Osteoblast (primary cell): ENCODE results near the gene PHAF1. TPM values are rescaled to one million over a fixed set of nuclear protein-coding genes. Genes with fewer than 3 reads are reported as not detected.
A peak's percentile ranks its signal among the peaks of the same experiment; 100 is the strongest.

Source experiments
- DNase-seq: peaks from one replicate; pipeline ENCODE4 v3.0.0; 2011; ENCODE audit warnings: low spot score, mixed read lengths; ENCODE audit not compliant: insufficient read length; ENCODE audit errors: missing footprints
- H2AFZ ChIP-seq: 2 replicates; pipeline ENCODE4 v1.6.0; 2011; ENCODE audit warnings: mild to moderate bottlenecking, low read length
- H3K27ac ChIP-seq: 2 replicates; pipeline ENCODE4 v1.5.1; 2011; ENCODE audit warnings: mild to moderate bottlenecking, low read depth, low read length, moderate library complexity
- H3K27me3 ChIP-seq: 2 replicates; pipeline ENCODE4 v1.6.0; 2012; ENCODE audit warnings: mild to moderate bottlenecking, control low read depth, inconsistent platforms, low read length, moderate library complexity; ENCODE audit not compliant: insufficient read depth
- H3K36me3 ChIP-seq: 2 replicates; pipeline ENCODE4 v1.5.1; 2011; ENCODE audit warnings: mild to moderate bottlenecking, low read length, control low read depth, moderate library complexity; ENCODE audit not compliant: insufficient read depth
- H3K4me1 ChIP-seq: 2 replicates; pipeline ENCODE4 v1.5.1; 2011; ENCODE audit warnings: mild to moderate bottlenecking, low read length, control low read depth, moderate library complexity; ENCODE audit not compliant: insufficient read depth
- H3K4me2 ChIP-seq: 2 replicates; pipeline ENCODE4 v1.6.0; 2011; ENCODE audit warnings: mild to moderate bottlenecking, low read length; ENCODE audit not compliant: insufficient read depth
- H3K4me3 ChIP-seq: fragments of 200-600 bp; sonication (generic); 3 replicates; pipeline ENCODE4 v1.5.1; 2012; ENCODE audit warnings: mild to moderate bottlenecking, low read length, inconsistent platforms; ENCODE audit not compliant: insufficient read depth
- H3K79me2 ChIP-seq: 2 replicates; pipeline ENCODE4 v1.6.0; 2012; ENCODE audit warnings: mild to moderate bottlenecking, low read length, control low read depth, inconsistent platforms; ENCODE audit not compliant: insufficient read depth
- H3K9me3 ChIP-seq: 2 replicates; pipeline ENCODE4 v1.5.1; 2011; ENCODE audit warnings: low read depth, low read length, control low read depth
- H4K20me1 ChIP-seq: 2 replicates; pipeline ENCODE4 v1.6.0; 2012; ENCODE audit warnings: mild to moderate bottlenecking, low read length, control low read depth; ENCODE audit not compliant: insufficient read depth
- CTCF ChIP-seq: IDR thresholded peaks from 2 replicates; pipeline ENCODE4 v1.5.1; 2011; ENCODE audit warnings: mild to moderate bottlenecking, low read depth, low read length, moderate library complexity; ENCODE audit errors: extremely low read depth
- total RNA-seq: library from RNA; depleted of rRNA; stranded (reverse); fragments of >200 nt; gene quantifications from 2 replicates; pipeline ENCODE4 v1.2.3, GENCODE V29; 2012

Gene PHAF1
- total RNA-seq, 1 donor: 13.8 TPM

GRCh38 chr16:67195676-67196075 is 85.9 kb downstream of the PHAF1 start:
- no peak overlapping the region for H3K4me3 ChIP-seq
- DNase-seq: peak; percentile 67
- H3K27ac ChIP-seq: no peak overlapping the region
- H3K36me3 ChIP-seq: peaks cover 49% of the 10 kb centered on the region
- H3K79me2 ChIP-seq: peaks cover 42% of the 10 kb centered on the region
- H3K9me3 ChIP-seq: no peaks in the 10 kb centered on the region
- peaks cover 46% of the 10 kb centered on the region for H4K20me1 ChIP-seq
- TF ChIP-seq CTCF: no peak
- H3K4me2 ChIP-seq: no peak overlapping the region
- H3K27me3 ChIP-seq: no peaks in the 10 kb centered on the region
- H3K4me1 ChIP-seq: peaks cover 27% of the 10 kb centered on the region
- H2AFZ ChIP-seq: no peak overlapping the region

- Histone ChIP-seq H4K20me1 (peaks cover 46% of the 10 kb centered on the region), H3K4me1 (peaks cover 17% of the 10 kb centered on the region), H3K27ac (no peak overlapping the region), H3K4me3 (no peak overlapping the region), H2AFZ (no peak overlapping the region), H3K9me3 (no peaks in the 10 kb centered on the region), H3K27me3 (no peaks in the 10 kb centered on the region), H3K4me2 (no peak overlapping the region), H3K36me3 (peaks cover 49% of the 10 kb centered on the region), H3K79me2 (peaks cover 42% of the 10 kb centered on the region)
- no peak for TF ChIP-seq CTCF
- DNase-seq: no peak
Observed at GRCh38 chr16:67196881-67197280, 87.1 kb downstream of the PHAF1 start.

DNA sequence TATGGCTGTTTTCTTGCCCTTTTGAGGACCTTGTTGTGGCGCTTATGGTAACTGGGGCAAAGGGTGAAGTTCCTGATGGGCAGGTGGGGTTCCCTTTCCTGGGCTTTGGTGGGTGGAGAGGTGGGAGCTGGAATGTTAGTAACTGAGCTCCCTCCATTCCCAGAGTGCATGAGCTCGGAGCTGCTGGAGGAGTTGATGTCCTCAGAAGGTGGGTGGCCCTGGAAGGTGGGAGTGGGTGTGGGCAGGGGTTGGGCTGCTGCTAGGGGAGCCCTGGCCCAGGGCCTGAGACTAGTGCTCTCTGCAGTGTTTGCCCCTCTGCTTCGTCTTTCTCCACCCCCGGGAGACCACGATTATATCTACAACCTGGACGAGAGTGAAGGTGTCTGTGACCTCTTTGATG is 88.0 kb downstream of the PHAF1 start:
- H3K27me3 ChIP-seq: no peaks in the 10 kb centered on the region
- no peak for TF ChIP-seq CTCF
- H3K4me1 ChIP-seq: peaks cover 14% of the 10 kb centered on the region
- no peak for DNase-seq
- no peak overlapping the region for H3K27ac ChIP-seq
- H3K4me3 ChIP-seq: no peak overlapping the region
- peaks cover 43% of the 10 kb centered on the region for H4K20me1 ChIP-seq
- H3K4me2 ChIP-seq: no peak overlapping the region
- no peak overlapping the region for H2AFZ ChIP-seq
- peaks cover 35% of the 10 kb centered on the region for H3K79me2 ChIP-seq
- no peaks in the 10 kb centered on the region for H3K9me3 ChIP-seq
- peaks cover 52% of the 10 kb centered on the region for H3K36me3 ChIP-seq

Other genes starting within 250 kb of the PHAF1 start
- 11.5 and 13.8 TPM in 2 replicates for gene PDP2, start 229.4 kb upstream of the PHAF1 start, total RNA-seq
- gene CDH16, start 191.1 kb upstream of the PHAF1 start, total RNA-seq: not detected in 2 replicates
- gene RRAD, start 184.4 kb upstream of the PHAF1 start, total RNA-seq: 3.2 and 4.3 TPM in 2 replicates
- gene CIAO2B, start 175.5 kb upstream of the PHAF1 start, total RNA-seq: 90.8 and 97.4 TPM in 2 replicates
- gene CES2, start 174.4 kb upstream of the PHAF1 start, total RNA-seq: 38.6 and 42.3 TPM in 2 replicates
- 0.29 TPM in 1 of 2 replicates, not detected in the other for gene CES3, start 148.7 kb upstream of the PHAF1 start, total RNA-seq
- gene CES4A, start 121.4 kb upstream of the PHAF1 start, total RNA-seq: 1.5 and 1.8 TPM in 2 replicates
- gene CBFB, start 80.8 kb upstream of the PHAF1 start, total RNA-seq: 61.3 and 63.0 TPM in 2 replicates
- 54.8 and 58.6 TPM in 2 replicates for gene B3GNT9, start 41.1 kb downstream of the PHAF1 start, total RNA-seq
- gene TRADD, start 50.0 kb downstream of the PHAF1 start, total RNA-seq: 19.2 and 19.5 TPM in 2 replicates
- gene FBXL8, start 50.0 kb downstream of the PHAF1 start, total RNA-seq: 12.7 and 15.6 TPM in 2 replicates
- 5.8 and 8.5 TPM in 2 replicates for gene HSF4, start 54.8 kb downstream of the PHAF1 start, total RNA-seq
- 9.1 and 10.9 TPM in 2 replicates for gene NOL3, start 60.6 kb downstream of the PHAF1 start, total RNA-seq
- gene MATCAP1, start 74.0 kb downstream of the PHAF1 start, total RNA-seq: 3.6 and 4.7 TPM in 2 replicates
- gene EXOC3L1, start 80.2 kb downstream of the PHAF1 start, total RNA-seq: not detected in 2 replicates
- gene E2F4, start 82.2 kb downstream of the PHAF1 start, total RNA-seq: 51.9 and 56.5 TPM in 2 replicates
- 0.29 and 0.36 TPM in 2 replicates for gene ELMO3, start 89.2 kb downstream of the PHAF1 start, total RNA-seq
- 22.4 and 25.3 TPM in 2 replicates for gene TMEM208, start 117.2 kb downstream of the PHAF1 start, total RNA-seq
- 27.4 and 28.2 TPM in 2 replicates for gene FHOD1, start 137.5 kb downstream of the PHAF1 start, total RNA-seq
- 2.9 and 3.6 TPM in 2 replicates for gene SLC9A5, start 139.0 kb downstream of the PHAF1 start, total RNA-seq
- gene PLEKHG4, start 169.6 kb downstream of the PHAF1 start, total RNA-seq: 31.8 and 41.6 TPM in 2 replicates
- gene KCTD19, start 216.8 kb downstream of the PHAF1 start, total RNA-seq: not detected in 2 replicates
- gene LRRC36, start 216.9 kb downstream of the PHAF1 start, total RNA-seq: not detected in 2 replicates